GM21529 (cell line): Measurements from ENCODE around the gene METTL23.
A peak's percentile ranks its signal among the peaks of the same experiment; 100 is the strongest.

ENCODE experiments used
- ATAC-seq: cut with Tn5 transposase; IDR thresholded peaks from one replicate; pipeline ENCODE4 v1.9.1; 2021; ENCODE audit not compliant: unreplicated experiment

METTL23 gene

DNA sequence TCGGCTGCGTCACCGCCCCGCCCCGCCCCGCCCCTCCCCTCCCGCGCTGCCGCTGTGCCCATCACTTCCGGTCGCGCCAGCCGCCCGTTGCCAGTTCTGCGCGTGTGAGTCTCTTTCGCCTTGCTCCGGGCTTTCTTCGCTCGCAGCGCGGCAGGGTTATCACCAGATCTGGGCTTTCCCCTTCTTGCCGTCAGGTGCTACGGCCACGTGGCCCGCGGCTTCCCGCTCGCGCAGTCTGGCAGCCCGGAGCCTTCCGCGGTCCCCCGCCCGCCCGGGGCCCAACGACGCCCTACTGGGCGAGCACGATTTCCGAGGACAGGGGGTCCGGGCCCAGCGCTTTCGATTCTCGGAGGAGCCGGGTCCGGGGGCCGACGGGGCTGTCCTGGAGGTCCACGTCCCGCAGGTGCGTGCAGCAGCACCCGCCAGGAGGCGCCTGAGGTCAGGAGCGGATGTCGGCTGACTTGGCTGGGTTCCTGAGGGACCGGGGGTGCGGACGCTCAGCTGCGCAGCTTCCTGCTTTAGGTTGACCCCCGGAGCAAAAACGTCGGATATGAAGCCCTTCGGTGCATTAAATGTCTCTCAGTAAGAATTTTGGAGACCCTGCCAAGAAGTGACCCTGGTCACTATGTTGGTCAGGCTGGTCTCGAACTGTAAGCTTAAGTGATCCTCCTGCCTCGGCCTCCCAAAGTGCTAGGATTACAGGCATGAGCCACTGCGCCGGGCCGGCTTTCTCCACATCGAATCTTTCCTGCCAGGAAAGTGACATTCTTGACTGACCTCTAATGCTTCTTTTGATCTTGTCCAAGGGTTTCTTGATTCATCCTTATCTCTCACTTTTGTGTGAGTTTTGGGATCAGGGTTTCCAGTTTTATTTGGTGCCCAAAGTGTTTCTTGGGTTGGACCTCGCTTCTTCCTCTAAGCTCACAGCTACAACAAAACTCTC, at the start of gene METTL23:
TSS of gene METTL23 (plus strand) at position 64 of the 943 bp plus-strand sequence. CDS start 2,872 bp downstream, outside the sequence.
- peak; percentile 43 for ATAC-seq

- no peak for ATAC-seq
Observed at GRCh38 chr17:76677406-76677805, 49.2 kb upstream of the METTL23 start.

DNA sequence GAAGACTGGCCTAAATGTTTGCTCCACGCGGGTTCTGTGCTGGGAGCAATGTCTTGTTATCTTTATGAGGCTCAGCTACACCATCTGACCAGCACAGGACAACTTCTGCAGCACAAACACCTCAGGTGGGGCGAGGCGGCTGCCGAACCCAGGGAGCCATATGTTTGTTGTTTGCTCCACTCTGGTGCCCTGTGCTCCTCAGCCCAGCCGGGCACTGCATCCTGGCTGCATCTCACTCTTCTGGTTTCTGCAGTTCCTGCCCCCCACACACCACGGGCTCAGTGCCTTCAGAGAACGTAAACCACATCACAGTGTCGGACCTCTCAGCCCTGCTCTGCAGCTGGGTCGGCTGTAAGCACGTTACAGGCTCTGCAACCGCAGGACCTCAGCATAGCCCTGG, 48.3 kb upstream of the METTL23 start:
- no peak for ATAC-seq

GRCh38 chr17:76679239-76679638, 47.4 kb upstream of the METTL23 start:
- no peak for ATAC-seq

DNA sequence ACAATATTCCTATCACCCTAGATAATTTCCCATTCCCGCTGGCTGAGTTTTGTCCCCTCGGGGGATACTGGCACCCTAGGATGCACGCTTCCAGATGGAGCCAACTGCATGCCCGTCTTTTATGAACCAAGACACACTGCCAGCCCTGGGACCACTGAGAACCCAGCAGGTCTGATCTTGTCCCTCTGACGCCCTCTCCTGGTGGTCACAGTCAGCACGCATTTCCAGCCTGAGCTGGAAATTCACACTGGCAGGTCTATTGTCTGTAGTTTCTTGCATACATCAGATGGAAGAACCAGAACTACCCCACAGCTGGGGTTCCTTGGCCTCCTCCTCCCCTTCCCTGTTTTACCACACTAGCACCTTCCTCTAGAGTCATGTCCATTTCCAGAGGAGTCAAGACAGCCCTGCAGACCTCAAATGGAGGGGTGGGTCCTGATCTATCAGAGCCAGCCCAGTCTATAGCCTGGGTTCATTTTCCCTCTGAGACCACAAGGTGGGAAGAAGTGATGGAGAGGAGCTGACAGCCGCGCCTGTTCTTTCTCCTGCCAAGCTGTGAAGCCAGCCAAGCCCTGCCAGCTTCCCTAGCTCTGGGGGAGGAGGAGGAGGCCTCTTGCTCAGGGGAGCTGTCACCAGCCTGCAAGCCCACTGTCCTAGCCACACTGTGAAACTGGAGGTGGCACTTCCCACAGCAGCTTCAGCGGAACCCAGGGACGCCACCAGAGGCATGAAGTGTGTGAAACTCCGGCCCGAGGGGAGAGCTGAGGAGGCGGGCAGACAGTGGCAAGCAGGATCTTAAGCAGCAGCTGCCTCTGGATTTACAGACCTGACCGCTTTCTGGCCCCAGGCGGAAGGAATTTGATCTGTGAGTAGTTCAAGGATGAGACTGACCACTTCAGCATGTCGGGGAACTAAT, 45.2 kb upstream of the METTL23 start:
- ATAC-seq, result no peak

DNA sequence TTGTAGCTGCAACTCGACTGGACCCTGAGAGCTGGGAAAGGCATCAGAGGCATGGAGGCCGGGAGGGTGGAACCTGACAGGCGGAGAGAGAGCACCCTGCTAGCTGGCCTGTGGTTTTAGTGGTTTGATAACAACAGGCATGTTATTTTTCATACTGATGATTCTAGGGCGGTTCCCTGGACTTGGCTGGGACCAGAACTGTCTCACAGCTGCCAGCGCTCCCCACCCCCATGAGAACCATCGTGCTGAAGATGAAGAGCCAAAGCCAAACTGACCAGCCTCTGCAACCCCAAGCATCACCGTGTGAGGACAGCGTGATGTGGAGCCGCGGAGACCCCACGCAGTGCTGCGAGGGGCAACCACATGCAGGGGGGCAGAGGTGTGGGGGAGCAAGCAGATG, 44.3 kb upstream of the METTL23 start:
- ATAC-seq, result no peak

DNA sequence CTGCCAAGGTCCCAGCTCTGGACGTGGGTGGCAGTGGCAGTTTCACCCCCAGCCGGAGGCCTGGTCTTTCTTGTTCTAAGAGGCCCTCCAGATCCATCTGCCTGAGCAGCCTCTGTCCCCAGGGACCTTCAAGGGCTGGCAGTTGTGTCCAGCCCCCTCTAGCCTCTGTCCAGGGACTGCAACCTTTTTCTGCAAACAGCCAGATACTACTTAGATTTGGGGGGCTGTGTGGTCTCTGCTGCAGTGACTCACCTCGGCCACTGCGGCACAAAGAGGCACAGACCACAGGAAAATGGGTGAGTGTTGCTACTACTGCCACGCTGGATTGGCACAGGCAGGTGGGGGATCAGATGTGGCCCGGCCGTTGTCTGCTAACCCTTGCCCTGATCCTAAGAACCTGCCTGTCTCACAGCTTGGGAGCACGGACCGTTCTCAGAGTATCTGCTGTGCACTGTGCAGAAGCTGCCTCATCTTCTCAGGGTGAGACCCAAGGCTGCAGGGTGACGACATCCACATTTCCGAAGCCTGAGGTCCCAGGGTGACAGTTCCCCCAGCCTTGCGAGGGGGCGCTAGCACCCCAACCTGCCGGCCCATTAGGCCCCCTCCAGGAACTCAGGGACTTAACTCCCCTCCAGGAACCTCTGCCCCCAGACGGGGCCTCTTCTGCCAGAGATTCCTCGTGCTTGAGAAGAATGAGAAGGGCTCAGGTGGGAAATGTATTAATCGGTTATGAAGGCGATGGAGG, 43.5 kb upstream of the METTL23 start:
- no peak for ATAC-seq

DNA sequence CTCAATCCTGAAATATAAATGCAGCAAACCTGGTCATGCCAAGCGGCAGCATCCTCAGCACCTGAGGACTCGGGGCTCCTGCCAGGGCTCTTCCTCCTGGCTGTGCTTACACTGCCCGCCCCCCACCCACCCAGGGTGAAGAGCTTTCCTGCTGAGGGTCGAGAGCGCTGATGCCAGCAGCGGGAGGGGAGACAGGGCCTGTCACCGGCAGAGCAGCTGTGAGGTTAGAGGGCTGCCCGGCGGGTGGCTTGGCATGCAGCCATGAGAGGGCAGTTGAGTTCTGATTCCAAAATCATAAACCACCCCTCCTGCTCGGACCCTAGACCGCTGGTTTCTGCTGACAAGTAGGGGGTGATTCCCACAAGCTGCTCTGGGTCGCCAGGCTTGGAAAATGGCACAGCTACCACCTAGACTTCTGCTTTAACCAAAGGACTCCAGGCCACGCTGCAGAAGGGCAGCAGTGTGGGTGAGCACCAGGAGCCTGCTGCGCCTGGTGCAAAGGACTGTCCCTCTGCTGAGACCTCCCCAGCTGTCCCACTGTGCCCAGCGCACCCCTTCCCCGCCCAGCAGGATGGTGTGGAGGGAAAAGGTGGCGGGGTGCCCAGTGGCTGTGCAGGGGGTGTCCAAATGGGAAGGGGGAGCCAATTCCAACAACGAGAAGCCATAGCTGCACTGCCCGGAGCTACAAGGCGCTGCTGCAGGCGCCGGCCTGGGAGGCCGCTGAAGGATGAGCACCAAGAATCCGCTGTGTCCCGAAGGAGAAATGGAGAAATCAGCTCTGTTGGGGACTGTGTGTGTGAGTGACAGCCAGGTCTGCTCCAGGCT, 42.5 kb upstream of the METTL23 start:
- ATAC-seq, result no peak

GRCh38 chr17:76684756-76685155, 41.9 kb upstream of the METTL23 start:
- ATAC-seq, result no peak

DNA sequence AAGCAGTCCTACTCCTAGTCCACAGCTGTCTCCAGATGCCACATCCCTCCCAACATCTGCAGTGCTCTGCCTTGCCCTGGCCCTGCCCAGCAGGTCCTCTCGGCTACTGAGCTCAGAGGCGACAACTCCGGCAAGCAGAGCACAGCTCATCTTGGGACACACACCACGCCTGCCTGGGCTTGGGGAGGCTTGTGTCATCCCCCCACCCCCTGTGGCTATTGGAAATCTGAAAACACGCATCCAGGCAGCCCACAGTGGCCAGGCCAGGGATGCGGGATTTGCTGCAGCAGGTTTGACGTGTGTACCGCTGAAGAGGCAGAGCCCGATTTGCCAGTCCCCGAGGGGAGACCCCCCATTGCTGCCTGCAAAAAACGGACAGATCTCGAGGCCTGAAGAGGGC, 41.3 kb upstream of the METTL23 start:
- ATAC-seq, result no peak

- ATAC-seq, result no peak
Observed at GRCh38 chr17:76685846-76686245, 40.8 kb upstream of the METTL23 start.

DNA sequence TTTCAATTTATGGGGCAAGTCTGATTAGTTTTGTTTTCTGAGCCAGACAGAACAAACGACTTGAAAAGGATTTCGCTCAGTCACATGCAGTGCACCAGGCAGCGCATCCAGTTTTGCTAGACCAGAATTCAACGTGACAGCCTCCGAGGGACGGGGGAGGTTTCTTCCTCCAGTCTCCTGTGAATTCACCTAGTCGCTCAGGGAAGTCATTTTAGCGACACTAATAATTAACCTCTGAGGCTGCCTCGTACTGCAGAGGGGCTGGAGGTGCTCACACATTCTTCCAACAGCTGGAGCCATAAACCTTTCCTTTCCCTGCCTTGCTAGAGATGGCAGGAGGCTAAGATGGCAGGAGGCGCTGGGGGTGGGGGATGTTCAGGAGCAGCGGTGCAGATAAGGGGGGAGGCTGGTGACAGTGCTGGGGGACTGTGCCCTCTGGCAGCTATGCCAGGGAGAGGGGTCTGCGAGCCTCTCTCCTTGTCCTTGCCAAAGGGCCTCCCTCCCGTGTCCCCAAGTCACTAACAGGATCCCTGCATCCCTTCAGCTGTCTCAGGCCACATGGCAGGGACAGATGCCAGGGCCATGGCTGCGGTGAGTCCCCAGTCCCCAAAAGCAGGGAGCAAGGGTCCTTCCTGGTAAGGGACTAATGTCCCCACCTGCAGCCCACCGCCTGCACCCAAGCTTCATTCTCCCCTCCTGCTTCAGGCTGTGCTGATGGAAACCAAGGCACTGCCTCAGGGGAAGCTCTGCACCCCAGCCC, 39.9 kb upstream of the METTL23 start:
- ATAC-seq, result no peak

GRCh38 chr17:76687298-76688164, 39.1 kb upstream of the METTL23 start:
- no peak for ATAC-seq

- no peak for ATAC-seq
Observed at GRCh38 chr17:76688165-76688622, 38.4 kb upstream of the METTL23 start.

- no peak for ATAC-seq
Observed at GRCh38 chr17:76689859-76690258, 36.8 kb upstream of the METTL23 start.

DNA sequence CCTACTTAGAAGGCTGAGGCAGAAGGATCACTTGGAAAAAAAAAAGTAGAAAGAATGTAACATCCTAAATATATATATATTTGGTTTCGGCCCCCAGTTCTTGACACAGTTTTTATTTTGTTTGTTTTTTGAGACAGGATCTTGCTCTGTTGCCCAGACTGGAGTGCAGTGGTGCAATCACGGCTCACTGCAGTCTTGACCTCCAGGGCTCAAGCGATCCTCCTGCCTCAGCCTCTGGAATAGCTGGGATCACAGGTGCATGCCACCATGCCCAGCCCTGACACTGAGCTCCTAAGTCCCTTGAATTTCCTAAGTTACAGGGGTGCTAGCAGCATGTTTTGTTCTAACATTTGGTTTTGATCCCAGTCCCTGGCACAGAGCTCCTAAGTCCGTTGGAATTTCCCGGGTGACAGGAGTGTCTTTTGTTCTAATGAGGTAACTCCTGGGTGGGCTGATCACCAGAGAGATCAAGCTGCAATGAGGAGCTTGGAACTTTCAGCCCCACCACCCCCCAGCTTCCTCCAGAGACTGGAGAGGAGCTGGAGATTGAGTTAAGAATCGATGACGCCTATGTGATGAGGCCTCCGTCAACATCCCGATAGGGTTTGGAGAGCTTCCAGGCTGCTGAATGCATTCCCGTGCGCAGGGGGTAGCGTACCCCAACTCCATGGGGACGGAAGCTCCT, 35.9 kb upstream of the METTL23 start:
- no peak for ATAC-seq

DNA sequence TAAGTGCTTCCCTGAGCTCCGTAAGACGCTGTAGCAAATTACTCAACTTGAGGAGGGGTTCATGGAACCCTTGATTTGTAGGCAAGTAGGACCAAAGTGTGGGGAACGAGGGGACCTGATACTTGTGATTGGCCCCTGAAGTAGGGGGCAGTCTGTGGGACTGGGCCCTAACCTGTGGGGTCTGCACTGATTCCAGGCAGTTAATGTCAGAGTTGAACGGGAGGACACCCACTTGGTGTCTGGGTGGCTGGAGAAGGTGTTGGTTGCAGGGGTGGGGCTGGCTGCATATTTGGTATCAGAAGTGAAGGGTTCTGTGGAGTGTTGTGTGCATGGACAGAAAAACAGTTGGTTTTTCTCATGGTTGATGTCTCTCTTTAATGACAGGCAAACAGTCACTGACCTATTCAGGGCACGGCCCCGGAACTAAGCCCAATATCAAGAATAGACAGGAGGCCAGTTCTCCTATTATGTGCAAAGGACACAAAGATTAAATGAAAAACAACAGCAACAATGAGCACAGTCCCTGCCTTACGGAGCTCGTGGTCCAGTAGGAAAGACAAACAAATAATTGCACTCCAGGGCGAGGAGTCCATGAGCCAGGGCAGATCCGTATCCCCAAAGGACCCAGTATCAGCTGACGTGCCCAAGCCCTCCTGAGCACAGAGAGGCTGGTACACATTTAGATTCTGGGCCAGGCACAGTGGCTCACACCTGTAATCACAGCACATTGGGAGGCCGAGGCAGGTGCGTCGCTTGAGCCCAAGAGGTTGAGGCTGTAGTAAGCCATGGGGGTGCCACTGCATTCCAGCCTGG, 35.1 kb upstream of the METTL23 start:
- no peak for ATAC-seq
